ENCODE data around the gene AP1G1.

- TF ChIP-seq CTCF (conservative IDR thresholded peaks at IDR 0.05; ENCODE audit: low read length) (no peak), EZH2phosphoT487 (IDR thresholded peaks at IDR 0.05; ENCODE audit: borderline replicate concordance, low read depth, low read length) (no peak)
Observed at GRCh38 chr16:71851746-71852145, 43.1 kb upstream of the AP1G1 start.

Data from OCI-LY7 (cell line).